ENCODE measurements around the gene NR2F1-AS1.

NR2F1-AS1 gene

DNA sequence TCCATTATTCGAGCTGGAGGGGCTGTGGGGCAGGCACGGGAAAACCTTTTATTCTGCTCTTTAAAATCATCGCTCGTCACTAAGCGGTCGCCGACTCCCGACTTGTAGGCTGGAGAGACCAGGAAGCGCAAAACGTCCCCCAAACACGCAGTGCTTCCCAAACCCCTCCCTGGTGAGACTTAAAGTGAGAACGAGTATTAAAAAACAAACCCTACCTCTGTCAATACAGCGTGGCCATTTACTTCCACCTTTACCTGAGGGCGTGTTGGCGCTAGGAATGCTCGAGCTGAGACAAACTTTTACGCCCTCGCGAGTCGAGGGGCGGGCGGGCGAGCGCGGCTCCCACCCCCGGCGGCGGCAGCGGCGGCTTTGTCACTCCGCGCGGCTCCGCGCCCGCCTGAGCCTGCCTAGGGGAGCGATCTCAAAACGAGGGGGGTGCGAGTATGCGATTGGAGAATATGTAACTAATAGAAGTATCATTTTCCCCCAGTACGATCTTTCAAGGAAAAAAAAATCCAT, at the start of gene NR2F1-AS1:
Gene NR2F1-AS1, minus strand, starts transcription at position 293 of the 519 bp plus-strand sequence.
- TF ChIP-seq, protein P1, sequence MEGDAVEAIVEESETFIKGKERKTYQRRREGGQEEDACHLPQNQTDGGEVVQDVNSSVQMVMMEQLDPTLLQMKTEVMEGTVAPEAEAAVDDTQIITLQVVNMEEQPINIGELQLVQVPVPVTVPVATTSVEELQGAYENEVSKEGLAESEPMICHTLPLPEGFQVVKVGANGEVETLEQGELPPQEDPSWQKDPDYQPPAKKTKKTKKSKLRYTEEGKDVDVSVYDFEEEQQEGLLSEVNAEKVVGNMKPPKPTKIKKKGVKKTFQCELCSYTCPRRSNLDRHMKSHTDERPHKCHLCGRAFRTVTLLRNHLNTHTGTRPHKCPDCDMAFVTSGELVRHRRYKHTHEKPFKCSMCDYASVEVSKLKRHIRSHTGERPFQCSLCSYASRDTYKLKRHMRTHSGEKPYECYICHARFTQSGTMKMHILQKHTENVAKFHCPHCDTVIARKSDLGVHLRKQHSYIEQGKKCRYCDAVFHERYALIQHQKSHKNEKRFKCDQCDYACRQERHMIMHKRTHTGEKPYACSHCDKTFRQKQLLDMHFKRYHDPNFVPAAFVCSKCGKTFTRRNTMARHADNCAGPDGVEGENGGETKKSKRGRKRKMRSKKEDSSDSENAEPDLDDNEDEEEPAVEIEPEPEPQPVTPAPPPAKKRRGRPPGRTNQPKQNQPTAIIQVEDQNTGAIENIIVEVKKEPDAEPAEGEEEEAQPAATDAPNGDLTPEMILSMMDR (IDR thresholded peaks at IDR 0.05; ENCODE audit: control insufficient read depth, insufficient read depth, low read depth, low read length, missing control alignments), result no peak
- peak within 1 kb of the TSS; percentile 68 for H3K4me3 ChIP-seq (ENCODE audit: control insufficient read depth, low read depth, low read length)
- no peak for DNase-seq (ENCODE audit: low read depth)

DNA sequence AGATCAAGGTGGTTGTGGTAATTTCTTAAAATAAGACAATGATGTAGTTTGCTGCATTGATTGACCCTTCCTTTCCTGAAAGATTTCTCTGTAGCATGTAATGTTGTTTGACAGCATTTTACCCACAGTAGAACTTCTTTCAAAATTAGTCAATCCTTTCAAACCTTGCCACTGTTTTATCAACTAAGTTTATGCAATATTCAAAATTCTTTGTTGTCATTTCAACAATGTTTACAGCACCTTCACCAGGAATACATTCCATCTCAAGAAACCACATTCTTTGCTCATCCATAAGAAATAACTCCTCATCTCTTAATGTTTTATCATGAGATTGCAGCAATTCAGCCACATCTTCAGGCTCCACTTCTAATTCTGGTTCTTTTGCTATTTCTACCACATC, 45.8 kb upstream of the NR2F1-AS1 start:
- TF ChIP-seq, protein P1 (IDR thresholded peaks at IDR 0.05; ENCODE audit: control insufficient read depth, insufficient read depth, low read depth, low read length, missing control alignments), result no peak
- no peak overlapping the region for H3K4me3 ChIP-seq (ENCODE audit: control insufficient read depth, low read depth, low read length)
- no peak for DNase-seq (ENCODE audit: low read depth)

DNA sequence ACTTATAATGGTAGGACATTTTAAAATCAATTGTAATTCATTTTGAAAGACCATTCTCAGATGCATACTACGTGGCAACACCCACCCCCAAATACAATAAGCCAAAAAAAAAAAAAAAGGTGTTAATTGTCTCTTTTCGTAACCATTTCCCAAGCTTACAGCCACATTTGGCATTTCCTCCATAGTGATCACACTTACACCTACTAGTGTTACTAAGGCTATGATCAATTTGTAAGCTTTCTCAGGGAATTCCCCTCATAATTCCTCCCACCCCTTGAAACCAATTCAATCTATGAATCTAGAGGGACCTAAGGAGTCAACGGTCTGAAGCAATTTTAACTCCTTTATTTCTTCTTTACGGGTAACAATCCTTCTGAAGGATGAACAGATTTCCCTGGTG, 42.1 kb upstream of the NR2F1-AS1 start:
- H3K4me3 ChIP-seq (ENCODE audit: control insufficient read depth, low read depth, low read length), result no peak overlapping the region
- TF ChIP-seq, protein P1 (IDR thresholded peaks at IDR 0.05; ENCODE audit: control insufficient read depth, insufficient read depth, low read depth, low read length, missing control alignments), result no peak
- DNase-seq (ENCODE audit: low read depth), result no peak

DNA sequence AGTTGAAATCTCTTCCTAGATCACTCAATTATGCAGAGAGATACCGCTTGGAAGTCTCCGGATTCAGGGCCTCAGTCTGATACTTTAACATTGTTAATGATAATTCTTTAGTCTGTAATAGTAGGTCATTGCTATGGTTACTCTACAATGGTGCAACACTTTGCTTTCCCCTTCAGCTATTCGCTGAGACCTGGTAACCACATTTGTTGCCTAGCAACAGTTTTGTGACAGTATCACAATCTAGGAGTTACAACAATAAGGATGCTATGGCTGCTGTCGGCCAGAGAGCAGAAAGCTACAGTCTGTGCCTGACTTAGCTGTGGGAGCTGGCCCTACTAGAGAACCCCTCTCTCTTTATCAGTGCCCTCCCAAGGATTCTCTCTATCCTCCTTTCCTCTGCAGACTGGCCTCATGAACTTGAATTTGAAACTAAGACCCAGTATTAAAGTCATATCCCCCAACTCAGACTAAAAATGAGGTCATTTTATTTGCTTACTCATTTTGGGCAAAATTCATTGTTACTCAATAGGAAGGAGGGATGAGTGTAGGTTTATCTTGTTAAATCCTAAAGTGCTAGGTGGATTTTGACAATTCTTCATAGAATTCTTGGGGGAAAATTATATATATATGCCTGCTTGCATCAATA, 41.3 kb upstream of the NR2F1-AS1 start:
- no peak overlapping the region for H3K4me3 ChIP-seq (ENCODE audit: control insufficient read depth, low read depth, low read length)
- DNase-seq (ENCODE audit: low read depth), result peak; percentile 53
- TF ChIP-seq, protein P1 (IDR thresholded peaks at IDR 0.05; ENCODE audit: control insufficient read depth, insufficient read depth, low read depth, low read length, missing control alignments), result no peak

DNA sequence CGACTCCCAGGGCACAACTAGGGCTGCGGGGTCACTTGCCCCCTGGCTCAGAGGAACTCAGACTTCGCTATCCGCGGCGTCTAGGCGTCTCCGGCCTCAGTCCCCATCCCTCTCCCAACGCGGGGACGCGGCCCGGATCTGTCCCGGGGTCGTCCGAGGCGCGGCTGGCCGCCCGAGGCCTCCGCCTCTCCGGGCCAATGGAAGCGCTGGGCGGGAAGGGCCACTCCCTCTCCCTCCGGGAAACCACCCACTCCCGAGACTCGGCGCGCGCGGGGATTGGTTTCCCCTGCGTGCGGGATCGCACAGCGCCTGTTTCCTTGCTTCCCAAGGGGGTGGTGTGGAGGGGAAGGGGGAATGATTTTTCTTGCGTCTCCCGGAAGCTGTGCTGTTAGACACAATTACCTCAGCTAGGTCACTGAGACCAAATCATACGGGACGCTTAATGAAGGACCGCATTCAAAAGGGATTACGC, 40.3 kb upstream of the NR2F1-AS1 start:
- TF ChIP-seq, protein P1 (IDR thresholded peaks at IDR 0.05; ENCODE audit: control insufficient read depth, insufficient read depth, low read depth, low read length, missing control alignments), result no peak
- DNase-seq (ENCODE audit: low read depth), result no peak
- peak overlapping the region; percentile 58 for H3K4me3 ChIP-seq (ENCODE audit: control insufficient read depth, low read depth, low read length)

DNA sequence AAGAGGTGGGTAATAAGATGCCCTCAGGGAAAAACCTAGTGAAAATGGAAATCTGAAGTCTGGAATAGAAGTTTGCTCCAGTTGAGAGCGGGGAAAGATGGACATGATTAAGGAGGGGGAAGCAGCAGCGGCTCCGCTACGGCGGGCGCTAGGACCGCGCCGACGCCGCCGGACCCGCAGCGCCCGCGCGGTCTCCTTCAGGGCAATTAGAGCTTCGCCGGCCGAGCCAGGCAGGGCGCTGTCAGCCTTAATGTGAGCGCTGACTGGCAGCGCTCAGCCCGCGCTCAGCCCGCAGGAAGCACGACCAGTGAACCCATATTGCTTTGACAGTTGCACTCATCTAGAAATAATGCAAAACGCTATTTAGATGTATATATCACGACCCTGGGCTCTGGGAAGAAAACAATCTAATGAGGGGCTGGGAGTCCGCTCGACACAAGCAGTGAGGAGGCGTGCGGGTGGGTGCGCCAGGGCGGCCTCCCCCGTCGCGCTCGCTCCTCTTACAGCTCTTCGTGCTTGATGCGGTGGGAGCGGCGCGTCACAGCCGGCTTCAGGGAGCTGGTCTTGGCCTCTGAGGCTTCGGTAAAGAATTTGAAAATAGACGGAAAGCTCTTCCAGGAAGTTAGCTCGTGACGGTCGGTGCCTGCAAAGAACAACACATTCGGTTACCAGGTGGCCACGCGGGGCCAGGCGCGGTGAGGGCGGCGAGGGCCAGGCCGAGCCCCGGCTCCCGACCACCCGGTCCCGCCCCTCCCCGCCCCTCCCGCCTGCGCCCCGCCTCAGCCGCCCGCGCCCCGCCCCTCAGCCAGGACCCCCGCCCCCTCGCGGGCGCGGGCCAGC, 39.7 kb upstream of the NR2F1-AS1 start:
- no peak for DNase-seq (ENCODE audit: low read depth)
- peak overlapping the region; percentile 58 for H3K4me3 ChIP-seq (ENCODE audit: control insufficient read depth, low read depth, low read length)
- TF ChIP-seq, protein P1 (IDR thresholded peaks at IDR 0.05; ENCODE audit: control insufficient read depth, insufficient read depth, low read depth, low read length, missing control alignments), result no peak

All from AG09309 (cell line).